Islet precursor cell (in vitro differentiated cells): ENCODE results near the gene PALM2AKAP2.

Source experiments
- DNase-seq: peaks from one replicate; pipeline ENCODE4 v3.0.0-alpha.2; 2018

PALM2AKAP2 gene

GRCh38 chr9:109779711-109780452 is at the start of gene PALM2AKAP2:
Gene PALM2AKAP2, plus strand, starts transcription at chr9:109780198. Its CDS starts 291 bp downstream, at chr9:109780489.
- peak; percentile 89 for DNase-seq

- DNase-seq = no peak
These were observed 49.8 kb upstream of the PALM2AKAP2 start for GRCh38 chr9:109730228-109730627.

- DNase-seq = no peak
These were observed 46.3 kb upstream of the PALM2AKAP2 start for GRCh38 chr9:109733690-109734089.

- DNase-seq = no peak
These were observed 45.2 kb upstream of the PALM2AKAP2 start for GRCh38 chr9:109734814-109735213.

GRCh38 chr9:109735801-109736200 is 44.2 kb upstream of the PALM2AKAP2 start:
- DNase-seq = no peak

GRCh38 chr9:109737295-109737694 is 42.7 kb upstream of the PALM2AKAP2 start:
- no peak for DNase-seq

GRCh38 chr9:109739760-109740159 is 40.2 kb upstream of the PALM2AKAP2 start:
- DNase-seq = no peak

GRCh38 chr9:109742776-109743348 is 37.1 kb upstream of the PALM2AKAP2 start:
- DNase-seq = peak; percentile 61

- DNase-seq = no peak
These were observed 36.3 kb upstream of the PALM2AKAP2 start for GRCh38 chr9:109743696-109744095.

- DNase-seq = peak; percentile 88
These were observed 34.4 kb upstream of the PALM2AKAP2 start for GRCh38 chr9:109745335-109746283.

GRCh38 chr9:109751253-109751652 is 28.7 kb upstream of the PALM2AKAP2 start:
- no peak for DNase-seq

GRCh38 chr9:109753308-109753707 is 26.7 kb upstream of the PALM2AKAP2 start:
- DNase-seq = peak; percentile 65

- peak; percentile 60 for DNase-seq
These were observed 25.0 kb upstream of the PALM2AKAP2 start for GRCh38 chr9:109755040-109755439.

- no peak for DNase-seq
These were observed 20.4 kb upstream of the PALM2AKAP2 start for GRCh38 chr9:109759589-109759988.

GRCh38 chr9:109765278-109765677 is 14.7 kb upstream of the PALM2AKAP2 start:
- no peak for DNase-seq

- DNase-seq = no peak
These were observed 14.2 kb upstream of the PALM2AKAP2 start for GRCh38 chr9:109765830-109766229.

GRCh38 chr9:109766351-109766750 is 13.6 kb upstream of the PALM2AKAP2 start:
- no peak for DNase-seq

- DNase-seq = no peak
These were observed 12.6 kb upstream of the PALM2AKAP2 start for GRCh38 chr9:109767404-109767803.

GRCh38 chr9:109767814-109768213 is 12.2 kb upstream of the PALM2AKAP2 start:
- no peak for DNase-seq

GRCh38 chr9:109769250-109769649 is 10.7 kb upstream of the PALM2AKAP2 start:
- no peak for DNase-seq

GRCh38 chr9:109770101-109770500 is 9.9 kb upstream of the PALM2AKAP2 start:
- DNase-seq = no peak

- peak; percentile 88 for DNase-seq
These were observed 8.9 kb upstream of the PALM2AKAP2 start for GRCh38 chr9:109771087-109771486.

- no peak for DNase-seq
These were observed 8.0 kb upstream of the PALM2AKAP2 start for GRCh38 chr9:109771796-109772531.
